DND-41 (cell line): ENCODE measurements around the gene TADA2B.

Experiments used
- ATAC-seq: fragments of 200-7000 bp; cut with Tn5 transposase; 3 replicates; pipeline ENCODE4 v1.9.1; 2021; ENCODE audit warnings: low read depth; ENCODE audit not compliant: insufficient read depth
- DNase-seq: peaks from one replicate; pipeline ENCODE4 v3.0.0-alpha.2; 2020
- H2AFZ ChIP-seq: 2 replicates; pipeline ENCODE4 v1.6.0; 2012; ENCODE audit warnings: low read depth, low read length
- H3K27ac ChIP-seq: 2 replicates; pipeline ENCODE4 v1.5.1; 2012; ENCODE audit warnings: low read length, inconsistent platforms
- H3K27me3 ChIP-seq: fragments of 200-600 bp; sonication (generic); 2 replicates; pipeline ENCODE4 v1.6.0; 2012; ENCODE audit warnings: low read length, mild to moderate bottlenecking, inconsistent platforms; ENCODE audit not compliant: insufficient read depth, poor library complexity
- H3K36me3 ChIP-seq: 2 replicates; pipeline ENCODE4 v1.5.1; 2012; ENCODE audit warnings: low read length, inconsistent platforms; ENCODE audit not compliant: insufficient read depth
- H3K4me1 ChIP-seq: 2 replicates; pipeline ENCODE4 v1.5.1; 2012; ENCODE audit warnings: mild to moderate bottlenecking, low read length; ENCODE audit not compliant: insufficient read depth
- H3K4me2 ChIP-seq: 2 replicates; pipeline ENCODE4 v1.6.0; 2012; ENCODE audit warnings: mild to moderate bottlenecking, moderate library complexity, low read length, inconsistent platforms; ENCODE audit not compliant: insufficient read depth
- H3K4me3 ChIP-seq, 2 experiments: fragments of 200-600 bp in 1 of 2; shearing (Covaris generic) in 1 of 2; 2 replicates each; pipeline ENCODE4 v1.5.1; 2012 to 2016; ENCODE audit warnings: inconsistent platforms in 2 of 2, low read length in 2 of 2, mild to moderate bottlenecking in 2 of 2, low read depth in 1 of 2, moderate library complexity in 1 of 2
- H3K79me2 ChIP-seq: 2 replicates; pipeline ENCODE4 v1.6.0; 2012; ENCODE audit warnings: low read length, inconsistent platforms; ENCODE audit not compliant: insufficient read depth
- H3K9ac ChIP-seq: 2 replicates; pipeline ENCODE4 v1.6.0; 2012; ENCODE audit warnings: low read depth, mild to moderate bottlenecking, inconsistent platforms, low read length, moderate library complexity
- H3K9me3 ChIP-seq: 2 replicates; pipeline ENCODE4 v1.5.1; 2012; ENCODE audit warnings: low read length, moderate library complexity, mild to moderate bottlenecking, inconsistent platforms; ENCODE audit not compliant: insufficient read depth, severe bottlenecking
- H4K20me1 ChIP-seq: 2 replicates; pipeline ENCODE4 v1.6.0; 2012; ENCODE audit warnings: low read length; ENCODE audit not compliant: insufficient read depth
- CTCF ChIP-seq: IDR thresholded peaks from 2 replicates; pipeline ENCODE4 v1.5.1; 2012; ENCODE audit warnings: borderline replicate concordance, low read length, moderate library complexity, mild to moderate bottlenecking; ENCODE audit not compliant: poor library complexity, severe bottlenecking; ENCODE audit errors: extremely low read depth
- EZH2 ChIP-seq: IDR thresholded peaks from 3 replicates; pipeline ENCODE4 v1.6.1; 2012; ENCODE audit warnings: borderline replicate concordance, low read depth, mild to moderate bottlenecking, moderate library complexity, low read length, inconsistent platforms; ENCODE audit not compliant: severe bottlenecking

Gene TADA2B

DNA sequence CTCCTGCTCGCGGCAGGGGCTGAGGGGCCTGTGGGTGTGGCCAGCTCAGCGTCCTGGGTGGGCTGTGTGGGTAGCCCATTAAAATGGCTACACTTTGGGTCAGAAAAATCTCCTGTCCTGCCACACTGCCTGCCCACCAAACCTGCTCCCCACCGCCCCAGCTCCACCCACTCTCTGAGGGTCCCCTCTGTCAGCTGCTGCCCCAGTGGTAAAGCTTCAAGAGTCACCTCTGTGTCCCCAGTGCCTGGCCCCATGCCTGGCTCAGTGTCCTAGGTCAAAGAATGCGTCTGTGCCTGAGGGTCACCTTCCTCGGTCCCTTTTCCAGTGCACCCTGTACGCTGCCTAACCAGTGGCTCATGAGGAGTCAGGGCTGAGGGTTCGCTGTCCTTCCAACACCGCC lies 24.9 kb upstream of the TADA2B start:
- Histone ChIP-seq H3K9ac (no peak overlapping the region), H3K4me3 (no peak overlapping the region), H2AFZ (no peak overlapping the region), H4K20me1 (peaks cover 3% of the 10 kb centered on the region), H3K4me1 (no peaks in the 10 kb centered on the region), H3K4me2 (no peak overlapping the region), H3K27ac (no peak overlapping the region), H3K79me2 (no peaks in the 10 kb centered on the region), H3K9me3 (no peaks in the 10 kb centered on the region), H3K36me3 (peaks cover 80% of the 10 kb centered on the region), H3K27me3 (no peaks in the 10 kb centered on the region)
- TF ChIP-seq EZH2 = no peak
- TF ChIP-seq CTCF = no peak
- DNase-seq (no peak), ATAC-seq (no peak)

DNA sequence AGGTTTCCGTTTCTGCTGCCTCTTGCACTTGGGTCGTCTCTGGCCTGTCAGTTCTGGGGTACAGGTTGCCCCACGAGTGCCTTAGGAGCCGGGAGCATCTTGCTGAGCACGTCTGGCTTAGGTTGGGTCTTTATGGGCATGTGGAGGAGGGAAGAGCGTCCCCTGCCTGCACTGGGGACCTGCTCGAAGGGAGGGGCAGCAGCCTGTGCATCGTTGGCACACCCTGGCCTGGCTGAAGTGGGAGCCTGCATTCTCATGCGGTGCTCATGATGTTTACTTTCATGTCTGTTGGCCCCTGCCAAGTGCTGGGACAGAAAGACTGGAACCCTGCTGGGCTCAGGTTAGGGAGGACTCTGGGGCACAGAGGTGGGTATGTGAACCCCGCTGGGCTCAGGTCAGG lies 23.8 kb upstream of the TADA2B start:
- no peak overlapping the region for H3K9ac ChIP-seq
- H4K20me1 ChIP-seq = peaks cover 8% of the 10 kb centered on the region

GRCh38 chr4:7020290-7020689 lies 22.9 kb upstream of the TADA2B start:
- H3K79me2 ChIP-seq = no peaks in the 10 kb centered on the region

More for the DNA sequence above, 23.8 kb upstream of the TADA2B start:
- TF ChIP-seq EZH2 = no peak
- TF ChIP-seq CTCF = no peak
- ATAC-seq = no peak
- Histone ChIP-seq H3K27me3 (no peaks in the 10 kb centered on the region), H3K4me2 (no peak overlapping the region), H3K9me3 (no peaks in the 10 kb centered on the region), H3K4me3 (no peak overlapping the region), H3K27ac (no peak overlapping the region), H2AFZ (no peak overlapping the region), H3K36me3 (peaks cover 82% of the 10 kb centered on the region), H3K4me1 (no peaks in the 10 kb centered on the region), H3K79me2 (no peaks in the 10 kb centered on the region)
- DNase-seq = no peak

More at GRCh38 chr4:7020290-7020689, 22.9 kb upstream of the TADA2B start:
- Histone ChIP-seq H3K27ac (no peak overlapping the region), H3K4me3 (no peak overlapping the region), H3K36me3 (peaks cover 82% of the 10 kb centered on the region), H3K27me3 (no peaks in the 10 kb centered on the region), H2AFZ (no peak overlapping the region), H3K9ac (no peak overlapping the region), H3K4me1 (no peaks in the 10 kb centered on the region), H4K20me1 (peaks cover 11% of the 10 kb centered on the region), H3K9me3 (no peaks in the 10 kb centered on the region), H3K4me2 (no peak overlapping the region)
- no peak for ATAC-seq
- TF ChIP-seq CTCF = no peak
- TF ChIP-seq EZH2 = no peak
- DNase-seq = no peak
